Heart right ventricle (tissue), 16 donors: ENCODE results near the gene CTSZ. TPM values are rescaled to one million over a fixed set of nuclear protein-coding genes. Genes with fewer than 3 reads are reported as not detected.
A peak's percentile ranks its signal among the peaks of the same experiment; 100 is the strongest.

Experiments used
- ATAC-seq, 8 donors: fragments of 200-7000 bp; cut with Tn5 transposase; one replicate each; pipeline ENCODE4 v1.9.1; 2020; ENCODE audit warnings: mild to moderate bottlenecking in 8 of 8, moderate library complexity in 8 of 8, moderate number of reproducible peaks in 1 of 8
- DNase-seq, 2 donors: peaks; one replicate each; pipeline ENCODE4 v3.0.0-alpha.2; 2020
- H3K27ac ChIP-seq, 10 donors: fragments of 200-600 bp; sonication (generic) in 2 of 10; one replicate each; pipeline versions ENCODE4 v1.5.0 to v1.8.0; 2020 to 2022; ENCODE audit warnings: mild to moderate bottlenecking in 3 of 10
- H3K27me3 ChIP-seq, 7 donors: fragments of 200-600 bp; one replicate each; pipeline ENCODE4 v1.8.0; 2021 to 2022; ENCODE audit warnings: mild to moderate bottlenecking in 2 of 7
- H3K36me3 ChIP-seq, 9 donors: fragments of 200-600 bp; sonication (generic) in 1 of 9; one replicate each; pipeline versions ENCODE4 v1.5.0 to v1.8.0; 2020 to 2022; ENCODE audit warnings: mild to moderate bottlenecking in 2 of 9
- H3K4me1 ChIP-seq, 9 donors: fragments of 200-600 bp; sonication (generic) in 1 of 9; one replicate each; pipeline versions ENCODE4 v1.5.0 to v1.8.0; 2020 to 2022; ENCODE audit warnings: mild to moderate bottlenecking in 4 of 9
- H3K4me3 ChIP-seq, 10 donors: fragments of 200-600 bp; sonication (generic) in 2 of 10; one replicate each; pipeline versions ENCODE4 v1.5.0 to v1.8.0; 2020 to 2022; ENCODE audit warnings: mild to moderate bottlenecking in 7 of 10, moderate library complexity in 2 of 10
- H3K9me3 ChIP-seq, 11 donors: fragments of 200-600 bp in 10 of 11; sonication (generic) in 2 of 11; one replicate each; pipeline versions ENCODE4 v1.5.0 to v1.8.0; 2013 to 2022; ENCODE audit warnings: mild to moderate bottlenecking in 2 of 11, control low read depth in 1 of 11, moderate library complexity in 1 of 11
- WGBS, 2 donors: extraction: QIAGEN DNeasy Blood & Tissue Kit; methylation state at CpG; one replicate each; pipeline ENCODE4 v1.1.7; 2013; ENCODE audit warnings: inconsistent platforms in 1 of 2; 5-methylcytosine and 5-hydroxymethylcytosine counted together
- intact Hi-C, 10 donors: fragments of 100-400 bp; cut with DNase I; formaldehyde crosslinking; loops; one replicate each; pipeline versions ENCODE4 v1.11.1 to v1.14.2; 2022
- polyA plus RNA-seq, 2 donors: library from polyadenylated mRNA; stranded (reverse); fragments of 200-250 nt; gene quantifications; one replicate each; pipeline ENCODE4 v1.2.3, GENCODE V29; 2013
- total RNA-seq, 10 donors: library from RNA; stranded (reverse); fragmentation: NEBNext Ultra II Directional in 3 of 10; extraction: Animal tissue kit (Norgen Biotek cat#: 25700) in 3 of 10; gene quantifications; one replicate each; pipeline versions ENCODE4 v1.2.1 to v1.2.4, GENCODE V29; 2021 to 2023
- TF ChIP-seq, protein P1 (sequence below), 9 donors: fragments of 200-600 bp; sonication (generic) in 2 of 9; IDR thresholded peaks; one replicate each; pipeline versions ENCODE4 v1.5.0 to v1.8.0; 2021 to 2022; ENCODE audit warnings: antibody characterized with exemption in 9 of 9, mild to moderate bottlenecking in 5 of 9, moderate library complexity in 1 of 9
- donor health status: Arrhythmogenic right ventricular cardiomyopathy.
- donor health status: ischemic (EF 13 %, LVEDD 7.1; RV severe dilation, severe dysfunction).
- donor health status: healthy with polysubstance abuse.
- donor health status: DM: no; HTN: yes; CAD: no.
- donor health status: DM: no; HTN: no; CAD: no.
- donor health status: ischemic (EF 25% LVEDD 6.9; RV normal size, moderate dysfunction).
- donor health status: ischemic (EF 25% LVEDD 5.7; RV mildly dilated, moderate dysfunction).
- donor health status: healthy.
- donor health status: DM: yes; HTN: yes; CAD: no.
- donor health status: Ischemic cardiomyopathy.
- donor health status: ischemic (EF 35%, LVEDD 5.7; RV mildly dilated, moderate dysfunction).
- donor health status: nonischemic (EF 11% LVEDD 7.7; RV severe dilation, severe dysfunction).
- donor health status: DM: yes; HTN: yes; CAD: no.
- donor health status: PGD.
- donor health status: ischemic (EF 29% LVEDD 5.4; RV normal size, mild dysfunction).
- donor health status: nonischemic (EF 23%, LVEDD 6.1; RV moderate dilation, normal function).

CTSZ gene
- total and polyA plus RNA-seq, 12 donors, result 83.9 to 278 (median 124) TPM

DNA sequence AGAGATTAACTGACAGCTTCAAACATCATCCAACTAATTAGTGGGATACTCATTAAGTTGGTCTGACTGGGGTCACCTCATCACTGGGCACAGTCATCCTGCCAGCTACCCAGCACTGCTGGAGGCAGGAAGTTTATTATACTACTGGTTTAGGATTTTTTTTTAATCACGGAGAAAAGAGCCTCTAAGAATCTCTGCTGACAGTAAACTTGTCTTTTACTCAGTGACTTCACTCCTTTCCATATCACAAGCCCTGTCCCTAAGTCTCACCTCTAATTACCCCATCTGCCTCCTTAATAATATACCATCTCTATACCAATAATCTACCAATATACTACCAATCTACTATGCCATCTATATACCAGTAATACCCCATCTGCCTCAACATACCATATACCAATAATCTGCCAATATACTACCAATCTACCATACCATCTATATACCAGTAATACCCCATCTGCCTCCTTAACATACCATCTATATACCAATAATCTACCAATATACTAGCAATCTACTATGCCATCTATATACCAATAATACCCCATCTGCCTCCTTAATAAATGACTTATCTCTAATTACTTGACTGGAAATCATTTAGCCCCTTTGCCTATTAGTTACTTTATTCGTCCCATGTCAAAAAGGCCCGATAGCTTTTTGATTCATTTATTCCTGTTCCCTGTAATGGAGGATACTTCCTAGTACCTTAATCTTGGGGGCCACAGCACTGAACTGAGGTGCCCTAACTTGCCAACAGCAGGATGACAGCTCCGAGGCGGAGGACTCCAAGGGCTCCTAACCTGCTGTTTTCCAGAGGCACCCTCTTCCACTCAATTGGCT is 20.1 kb upstream of the CTSZ start:
- WGBS, 2 donors, result 81 to 86% methylated on average over 5 of the region's 5 CpGs
- no peak for ATAC-seq
- intact Hi-C loops, result no loop called here
- Histone ChIP-seq H3K27ac (peak overlapping the region in 1 of 10 donors; percentile 52), H3K9me3 (no peaks in the 10 kb centered on the region), H3K4me3 (no peak overlapping the region), H3K27me3 (no peaks in the 10 kb centered on the region), H3K36me3 (peaks cover 0 to 89% (median 50%) of the 10 kb centered on the region in 9 donors), H3K4me1 (peaks cover 12 to 67% (median 51%) of the 10 kb centered on the region in 9 donors)
- TF ChIP-seq, protein P1, sequence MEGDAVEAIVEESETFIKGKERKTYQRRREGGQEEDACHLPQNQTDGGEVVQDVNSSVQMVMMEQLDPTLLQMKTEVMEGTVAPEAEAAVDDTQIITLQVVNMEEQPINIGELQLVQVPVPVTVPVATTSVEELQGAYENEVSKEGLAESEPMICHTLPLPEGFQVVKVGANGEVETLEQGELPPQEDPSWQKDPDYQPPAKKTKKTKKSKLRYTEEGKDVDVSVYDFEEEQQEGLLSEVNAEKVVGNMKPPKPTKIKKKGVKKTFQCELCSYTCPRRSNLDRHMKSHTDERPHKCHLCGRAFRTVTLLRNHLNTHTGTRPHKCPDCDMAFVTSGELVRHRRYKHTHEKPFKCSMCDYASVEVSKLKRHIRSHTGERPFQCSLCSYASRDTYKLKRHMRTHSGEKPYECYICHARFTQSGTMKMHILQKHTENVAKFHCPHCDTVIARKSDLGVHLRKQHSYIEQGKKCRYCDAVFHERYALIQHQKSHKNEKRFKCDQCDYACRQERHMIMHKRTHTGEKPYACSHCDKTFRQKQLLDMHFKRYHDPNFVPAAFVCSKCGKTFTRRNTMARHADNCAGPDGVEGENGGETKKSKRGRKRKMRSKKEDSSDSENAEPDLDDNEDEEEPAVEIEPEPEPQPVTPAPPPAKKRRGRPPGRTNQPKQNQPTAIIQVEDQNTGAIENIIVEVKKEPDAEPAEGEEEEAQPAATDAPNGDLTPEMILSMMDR (IDR thresholded peaks at IDR 0.05), result no peak
- no peak for DNase-seq

DNA sequence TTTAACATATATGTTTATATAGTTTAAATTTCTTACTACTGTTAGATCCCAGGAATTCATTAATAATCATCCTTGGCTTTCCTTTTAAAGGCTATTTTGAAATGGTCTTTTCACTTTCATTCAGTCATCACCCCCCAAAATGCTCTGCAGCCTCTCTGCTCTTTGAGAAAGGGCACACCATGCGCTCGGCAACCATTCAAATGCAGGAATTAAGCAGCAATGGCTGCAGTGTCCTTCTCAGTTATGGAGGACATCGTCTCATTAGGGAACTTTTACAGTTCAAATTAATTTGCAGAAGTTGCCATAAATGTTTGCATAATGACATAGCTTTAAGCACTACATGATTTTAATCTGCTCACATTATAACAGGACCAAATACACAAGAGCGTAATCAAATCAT is 18.5 kb upstream of the CTSZ start:
- no peak overlapping the region for H3K4me3 ChIP-seq
- 91 to 96% methylated on average over 4 of the region's 4 CpGs for WGBS, 2 donors
- H3K4me1 ChIP-seq, result peaks cover 5 to 53% (median 39%) of the 10 kb centered on the region in 9 donors
- no peaks in the 10 kb centered on the region for H3K9me3 ChIP-seq
- intact Hi-C loops, result no loop called here
- H3K36me3 ChIP-seq, result peaks cover 0 to 96% (median 53%) of the 10 kb centered on the region in 9 donors
- TF ChIP-seq, protein P1 (IDR thresholded peaks at IDR 0.05), result no peak
- DNase-seq (no peak), ATAC-seq (no peak)
- H3K27ac ChIP-seq, result peak overlapping the region in 1 of 10 donors; percentile 15
- H3K27me3 ChIP-seq, result no peaks in the 10 kb centered on the region

DNA sequence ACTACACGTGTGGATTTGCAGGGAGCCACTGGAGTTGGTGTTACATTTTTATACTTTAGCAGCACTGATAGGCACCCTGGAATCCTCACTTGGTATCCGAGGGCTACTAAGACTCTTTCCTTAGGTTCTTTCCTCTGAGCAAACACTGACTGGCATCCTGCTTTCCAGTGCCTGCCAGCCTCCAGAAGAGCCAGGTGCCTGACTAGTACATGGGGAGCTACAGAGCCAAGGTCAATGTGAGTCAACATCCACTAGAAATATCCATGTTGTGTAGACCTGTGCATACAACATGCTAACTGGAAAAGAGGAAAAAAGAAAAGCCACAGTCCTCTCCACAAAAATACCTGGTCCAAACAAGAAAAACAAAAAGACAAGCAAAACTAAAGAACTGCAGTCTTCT is 18.0 kb upstream of the CTSZ start:
- Histone ChIP-seq H3K4me3 (no peak overlapping the region), H3K36me3 (peaks cover 0 to 92% (median 50%) of the 10 kb centered on the region in 9 donors), H3K27me3 (no peaks in the 10 kb centered on the region), H3K27ac (peak overlapping the region in 1 of 10 donors; percentile 15), H3K4me1 (peaks cover 5 to 49% (median 35%) of the 10 kb centered on the region in 9 donors), H3K9me3 (no peaks in the 10 kb centered on the region)
- ATAC-seq (peak in 2 of 8 donors; percentile 17 to 51), DNase-seq (no peak)
- TF ChIP-seq, protein P1 (IDR thresholded peaks at IDR 0.05), result no peak
- intact Hi-C loops, result no loop called here
- 49 to 58% methylated on average over 2 of the region's 2 CpGs for WGBS, 2 donors

DNA sequence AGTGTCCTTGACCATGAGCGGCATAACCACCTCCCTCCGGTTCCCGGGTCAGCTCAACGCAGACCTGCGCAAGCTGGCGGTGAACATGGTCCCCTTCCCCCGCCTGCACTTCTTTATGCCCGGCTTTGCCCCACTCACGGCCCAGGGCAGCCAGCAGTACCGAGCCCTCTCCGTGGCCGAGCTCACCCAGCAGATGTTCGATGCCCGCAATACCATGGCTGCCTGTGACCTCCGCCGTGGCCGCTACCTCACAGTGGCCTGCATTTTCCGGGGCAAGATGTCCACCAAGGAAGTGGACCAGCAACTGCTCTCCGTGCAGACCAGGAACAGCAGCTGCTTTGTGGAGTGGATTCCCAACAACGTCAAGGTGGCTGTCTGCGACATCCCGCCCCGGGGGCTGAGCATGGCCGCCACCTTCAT is 17.1 kb upstream of the CTSZ start:
- DNase-seq (no peak), ATAC-seq (peak in 2 of 8 donors; percentile 32 to 42)
- Histone ChIP-seq H3K9me3 (no peaks in the 10 kb centered on the region), H3K4me3 (no peak overlapping the region), H3K36me3 (peaks cover 0 to 82% (median 43%) of the 10 kb centered on the region in 9 donors), H3K4me1 (peaks cover under 1 to 39% (median 25%) of the 10 kb centered on the region in 9 donors), H3K27ac (no peak overlapping the region), H3K27me3 (no peaks in the 10 kb centered on the region)
- whole genome bisulfite sequencing, 2 donors, result 97% methylated on average over 24 of the region's 24 CpGs
- intact Hi-C loops, result no loop called here
- TF ChIP-seq, protein P1 (IDR thresholded peaks at IDR 0.05), result no peak
